ENCODE data around the gene GTPBP10.

GTPBP10 gene

DNA sequence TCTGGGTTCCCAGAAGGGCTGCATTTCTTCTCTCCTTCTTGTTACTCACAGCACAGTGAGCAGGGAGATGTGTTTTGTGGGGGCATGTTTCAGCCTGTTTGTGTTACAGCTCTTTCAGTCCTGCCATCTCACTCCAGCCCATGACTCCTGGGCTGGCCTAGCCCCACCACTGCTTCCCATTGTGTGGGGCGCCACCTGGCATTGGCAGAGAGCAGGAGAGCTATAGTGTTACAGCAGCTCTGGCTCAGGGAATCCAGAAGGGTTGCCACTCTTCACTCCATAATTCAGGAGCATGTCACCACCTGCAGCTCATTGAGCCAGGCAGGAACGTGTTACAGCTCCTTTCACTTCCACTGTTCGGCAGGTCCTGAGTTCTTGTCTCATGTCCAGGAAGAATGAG, 86.7 kb downstream of the GTPBP10 start:
- DNase-seq: no peak

Data from fibroblast of skin of back (primary cell).